HPDE6-E6E7 (cell line): Measurements from ENCODE around the gene POPDC2.

Source experiments
- DNase-seq: peaks from one replicate; pipeline ENCODE4 v3.0.0; 2011; ENCODE audit warnings: missing footprints; ENCODE audit errors: extremely low spot score

POPDC2 gene

GRCh38 chr3:119672776-119673175, 12.4 kb upstream of the POPDC2 start:
- DNase-seq: no peak

GRCh38 chr3:119669906-119670570, 9.6 kb upstream of the POPDC2 start:
- DNase-seq: no peak

GRCh38 chr3:119665954-119666559, 5.7 kb upstream of the POPDC2 start:
- no peak for DNase-seq

- DNase-seq: no peak
These were observed 4.5 kb upstream of the POPDC2 start for GRCh38 chr3:119664850-119665379.

- no peak for DNase-seq
These were observed 4.0 kb upstream of the POPDC2 start for GRCh38 chr3:119664370-119664769.

- DNase-seq: no peak
These were observed 3.5 kb upstream of the POPDC2 start for GRCh38 chr3:119663885-119664284.

- no peak for DNase-seq
These were observed 2.4 kb upstream of the POPDC2 start for GRCh38 chr3:119662604-119663373.

GRCh38 chr3:119659606-119660291, 640 bp downstream of the POPDC2 start:
- no peak for DNase-seq

- no peak for DNase-seq
These were observed 1.4 kb downstream of the POPDC2 start for GRCh38 chr3:119658994-119659393.

- DNase-seq: no peak
These were observed 2.3 kb downstream of the POPDC2 start for GRCh38 chr3:119657887-119658702.

GRCh38 chr3:119653876-119654275, 6.5 kb downstream of the POPDC2 start:
- no peak for DNase-seq

GRCh38 chr3:119652306-119653033, 7.9 kb downstream of the POPDC2 start:
- DNase-seq: no peak

GRCh38 chr3:119649761-119650160, 10.6 kb downstream of the POPDC2 start:
- DNase-seq: no peak

- DNase-seq: no peak
These were observed 12.4 kb downstream of the POPDC2 start for GRCh38 chr3:119647843-119648575.

- no peak for DNase-seq
These were observed 13.2 kb downstream of the POPDC2 start for GRCh38 chr3:119647171-119647570.

- no peak for DNase-seq
These were observed 14.6 kb downstream of the POPDC2 start for GRCh38 chr3:119645813-119646212.

- DNase-seq: no peak
These were observed 15.9 kb downstream of the POPDC2 start for GRCh38 chr3:119644481-119644880.

GRCh38 chr3:119643528-119643927, 16.9 kb downstream of the POPDC2 start:
- DNase-seq: peak; percentile 64

- DNase-seq: no peak
These were observed 17.5 kb downstream of the POPDC2 start for GRCh38 chr3:119642746-119643473.
